Renal pelvis (tissue), 4 donors: ENCODE results near the gene SPARCL1. TPM values are rescaled to one million over a fixed set of nuclear protein-coding genes. Genes with fewer than 3 reads are reported as not detected.

Experiments used
- DNase-seq: peaks from one replicate; pipeline ENCODE4 v3.0.0-alpha.2; 2013
- polyA plus RNA-seq, 3 donors: library from polyadenylated mRNA; unstranded; fragments of 120-200 nt; gene quantifications; one replicate each; pipeline ENCODE4 v1.2.1, GENCODE V29; 2013; ENCODE audit not compliant: insufficient read length in 3 of 3

The SPARCL1 gene
- polyA plus RNA-seq, 3 donors: 4.4 to 13.8 (median 8.8) TPM

DNA sequence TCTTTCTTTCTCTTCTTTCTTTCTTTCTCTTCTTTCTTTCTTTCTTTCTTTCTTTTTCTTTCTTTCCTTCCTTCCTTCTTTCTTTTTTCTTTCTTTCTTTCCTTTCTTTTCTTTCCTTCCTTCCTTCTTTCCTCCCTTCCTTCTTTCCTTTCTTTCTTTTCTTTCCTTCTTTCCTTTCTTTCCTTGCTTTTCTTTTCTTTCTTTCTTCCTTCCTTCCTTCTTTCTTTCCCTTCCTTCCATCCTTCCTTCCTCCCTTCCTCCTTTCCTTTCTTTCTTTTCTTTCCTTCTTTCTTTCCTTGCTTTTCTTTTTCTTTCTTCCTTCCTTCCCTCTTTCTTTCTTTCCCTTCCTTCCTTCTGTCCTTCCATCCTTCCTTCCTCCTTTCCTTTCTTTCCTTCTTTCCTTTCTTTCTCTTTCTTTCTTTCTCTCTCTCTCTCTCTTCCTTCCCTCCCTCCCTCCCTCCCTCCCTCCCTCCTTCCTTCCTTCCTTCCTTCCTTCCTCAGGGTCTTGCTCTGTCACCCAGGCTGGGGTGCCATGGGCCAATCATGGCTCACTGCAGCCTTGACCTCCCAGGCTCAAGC lies 13.6 kb upstream of the SPARCL1 start:
- no peak for DNase-seq

DNA sequence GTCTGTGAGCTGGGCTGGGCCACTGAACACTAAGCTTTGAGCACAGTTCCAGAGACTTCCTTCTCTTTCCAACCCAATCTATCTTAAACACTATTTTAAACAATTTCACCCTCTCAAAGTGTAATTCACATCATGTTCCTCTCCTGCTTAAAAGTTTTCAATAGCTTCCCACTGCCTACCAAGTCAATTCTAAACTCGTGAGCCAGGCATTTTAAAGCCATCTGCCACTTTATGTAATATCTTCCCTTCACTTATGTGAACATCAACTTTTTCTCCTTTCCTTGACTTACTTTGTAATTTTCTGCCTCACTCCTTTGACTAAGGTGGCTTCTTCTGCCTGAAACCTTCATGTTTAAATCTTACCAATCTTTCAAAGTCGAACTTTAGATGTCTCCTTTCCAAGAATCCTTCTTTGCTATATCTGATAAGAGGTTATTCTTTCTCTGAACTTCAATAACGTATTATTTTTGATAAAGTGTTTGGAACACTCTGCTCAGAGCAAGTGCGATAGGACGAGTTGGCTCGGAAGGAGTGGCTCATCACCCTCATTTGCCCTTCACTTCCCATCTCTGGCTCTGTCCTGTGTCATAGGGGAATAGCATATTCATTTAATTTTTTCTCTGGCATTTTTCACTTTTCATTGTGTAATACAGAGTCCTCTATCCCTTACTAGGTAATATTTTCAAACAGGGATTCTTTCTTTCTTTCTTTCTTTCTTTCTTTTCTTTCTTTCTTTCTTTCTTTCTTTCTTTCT lies 13.0 kb upstream of the SPARCL1 start:
- DNase-seq: no peak

DNA sequence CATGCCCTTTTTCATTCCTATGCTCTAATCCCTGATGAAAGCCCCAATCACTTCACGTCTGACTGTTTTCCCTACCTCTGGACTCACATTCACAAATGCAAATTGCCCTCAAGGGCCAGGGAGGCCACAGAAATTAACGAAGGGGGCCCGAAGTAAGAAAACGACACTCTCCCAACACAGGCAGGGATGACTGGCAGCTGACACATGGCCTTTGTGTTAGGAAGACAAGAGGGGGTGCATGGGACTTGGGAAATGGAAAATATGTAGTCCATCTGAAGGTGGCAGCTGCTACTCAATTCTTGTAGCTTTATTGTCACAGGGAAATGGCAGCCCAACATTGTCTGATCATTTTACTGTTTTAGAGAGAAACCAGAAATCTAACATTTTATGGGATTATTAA lies 12.3 kb upstream of the SPARCL1 start:
- no peak for DNase-seq

DNA sequence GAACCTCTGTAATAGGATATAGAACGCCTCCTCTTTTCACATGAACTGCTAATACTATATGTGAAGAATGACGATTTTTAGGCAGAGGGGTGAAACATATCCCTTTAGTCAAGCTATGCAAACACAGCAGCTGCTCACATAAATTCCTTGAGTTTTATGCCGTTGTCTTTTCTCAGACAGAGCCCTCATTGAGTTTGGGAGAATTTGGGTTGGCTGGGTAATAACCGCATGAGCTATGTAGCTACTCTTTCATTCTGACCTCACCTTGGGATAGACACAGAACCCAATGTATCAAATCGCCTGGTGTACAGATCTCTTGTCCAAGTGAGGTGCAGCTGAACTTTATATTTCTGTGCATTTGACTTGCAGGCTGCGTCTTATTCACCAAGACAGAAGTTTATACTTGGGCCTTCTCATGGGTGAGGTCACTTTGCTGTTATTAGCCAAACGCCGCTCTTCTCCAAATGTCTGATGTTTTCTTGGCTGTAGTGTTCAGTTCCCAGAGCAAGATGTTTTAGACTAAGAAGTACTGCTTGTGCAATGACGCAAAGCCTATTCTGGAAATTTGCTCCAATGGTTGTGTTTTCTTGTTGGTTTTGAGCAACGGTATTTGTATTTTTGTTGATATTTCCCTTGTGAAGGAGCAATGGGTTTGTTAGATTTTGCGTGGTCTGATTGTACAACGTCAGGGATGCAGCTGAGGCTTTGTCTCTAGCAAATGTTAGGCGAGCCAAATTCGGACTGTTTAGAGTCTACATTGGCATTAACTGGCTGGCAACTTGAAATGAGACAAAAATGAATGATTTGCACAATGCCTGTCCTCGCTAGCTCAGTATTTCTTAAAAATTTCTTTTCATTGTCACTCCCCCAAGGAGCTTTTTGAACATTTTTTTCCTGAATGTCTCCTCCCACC lies 11.2 kb upstream of the SPARCL1 start:
- DNase-seq: no peak

DNA sequence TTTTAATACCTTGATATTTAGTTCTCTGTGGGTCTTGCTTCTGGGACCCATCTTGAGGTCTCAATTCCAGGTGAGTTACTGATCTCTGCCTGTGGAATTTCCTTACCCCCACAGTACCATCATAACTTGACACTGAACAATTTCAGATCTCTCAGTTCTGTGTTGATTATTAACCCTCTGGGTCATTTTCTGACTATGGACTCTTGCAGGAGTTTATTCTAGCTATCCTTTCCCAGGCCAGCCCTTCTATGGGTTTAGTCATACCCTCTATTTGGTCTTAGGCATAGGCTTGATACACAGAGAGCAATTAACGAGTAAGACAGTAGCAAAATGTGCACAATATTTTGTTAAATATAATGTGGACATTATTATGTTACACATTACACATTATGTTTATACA lies 3.7 kb upstream of the SPARCL1 start:
- no peak for DNase-seq

GRCh38 chr4:87532109-87532508 lies 2.9 kb upstream of the SPARCL1 start:
- no peak for DNase-seq

GRCh38 chr4:87531621-87532020 lies 2.4 kb upstream of the SPARCL1 start:
- no peak for DNase-seq

- no peak for DNase-seq
These were observed 1.7 kb upstream of the SPARCL1 start for GRCh38 chr4:87530868-87531267.

DNA sequence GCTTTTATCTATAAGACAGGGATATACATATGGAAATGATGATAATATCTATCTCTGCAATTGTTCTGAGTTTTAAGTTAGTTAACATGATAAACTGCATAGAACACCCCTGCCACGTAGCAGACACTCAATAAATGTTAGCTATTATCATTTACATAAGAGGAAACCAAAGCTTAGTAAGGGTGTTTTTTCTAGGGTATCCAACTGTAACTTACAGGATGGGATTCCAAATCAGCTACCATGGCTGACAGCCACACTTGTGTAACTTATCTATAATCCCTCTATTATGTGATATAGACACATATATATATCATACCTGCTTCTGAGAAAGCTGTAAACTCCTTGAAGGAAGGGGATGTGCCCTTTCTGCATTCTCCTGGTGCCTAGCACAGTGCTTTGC lies 1.1 kb upstream of the SPARCL1 start:
- DNase-seq: no peak

DNA sequence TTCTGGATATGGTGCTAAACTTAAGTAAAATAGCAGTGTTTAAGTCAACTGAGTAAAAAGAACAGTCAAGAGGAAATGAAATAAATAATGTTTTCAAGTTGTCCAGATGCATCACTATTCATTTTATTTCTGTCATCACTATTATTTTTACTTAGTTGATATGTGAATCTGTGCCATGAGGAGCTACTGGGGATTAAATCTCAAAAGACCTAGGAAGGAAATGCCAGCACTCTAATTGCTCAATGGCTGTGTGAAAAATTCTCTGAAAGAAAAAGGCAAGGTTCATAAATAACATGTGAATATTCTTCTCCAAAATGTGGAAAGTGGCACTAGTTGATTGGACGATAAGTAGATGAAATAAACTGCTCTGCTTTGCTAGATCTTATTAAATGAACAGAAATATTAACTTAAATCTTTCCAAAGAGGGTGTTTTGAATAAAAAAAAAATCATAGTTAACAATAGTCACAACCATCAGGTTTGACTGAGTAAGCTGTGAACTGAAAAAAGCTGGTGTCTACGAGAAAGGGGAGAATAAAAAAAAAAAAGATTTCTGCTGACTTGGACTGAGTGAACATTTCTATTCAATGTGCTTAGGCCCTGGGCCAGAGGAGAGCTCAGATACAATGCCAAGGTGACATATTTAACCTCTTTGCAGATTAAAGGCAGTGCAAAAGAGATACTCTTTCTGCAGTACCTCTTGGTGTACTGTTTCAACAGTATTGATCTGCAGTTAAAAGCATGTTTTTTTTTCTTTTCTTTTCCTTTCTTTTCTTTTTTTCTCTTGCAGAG lies 1.6 kb downstream of the SPARCL1 start:
- DNase-seq: no peak

DNA sequence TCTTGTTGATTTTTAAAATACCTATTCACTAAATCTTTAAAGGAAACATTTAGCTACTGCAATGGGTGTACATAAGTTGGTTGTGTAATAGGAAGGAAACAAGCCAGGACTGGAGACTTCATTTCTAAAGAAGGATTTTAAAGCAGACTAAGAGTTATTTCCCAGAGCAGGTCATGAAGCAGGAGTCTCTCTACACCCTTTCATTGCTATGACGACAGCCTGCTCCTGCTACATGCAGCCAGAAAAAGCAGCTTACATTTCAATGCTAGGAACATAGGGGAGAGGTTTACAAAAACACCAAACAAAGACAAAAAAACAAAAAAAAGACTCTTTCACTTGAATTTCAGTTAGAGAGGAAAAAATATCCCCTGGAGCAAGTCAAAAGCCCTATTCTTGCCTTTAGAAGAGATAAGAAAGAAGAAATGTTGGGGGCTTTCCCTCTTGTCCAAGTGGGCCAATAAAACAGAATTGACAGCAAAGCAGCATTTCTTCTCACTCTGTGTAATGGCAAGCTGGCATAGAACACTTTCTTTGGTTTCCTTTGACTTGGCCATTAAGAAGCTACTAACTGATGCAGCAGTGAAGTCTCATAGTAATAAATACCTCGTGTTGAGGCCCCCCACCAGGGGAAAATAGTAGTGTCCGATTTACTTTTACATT lies 3.4 kb downstream of the SPARCL1 start:
- no peak for DNase-seq

- no peak for DNase-seq
These were observed 4.7 kb downstream of the SPARCL1 start for GRCh38 chr4:87524456-87524855.

GRCh38 chr4:87523307-87523706 lies 5.9 kb downstream of the SPARCL1 start:
- DNase-seq: no peak

DNA sequence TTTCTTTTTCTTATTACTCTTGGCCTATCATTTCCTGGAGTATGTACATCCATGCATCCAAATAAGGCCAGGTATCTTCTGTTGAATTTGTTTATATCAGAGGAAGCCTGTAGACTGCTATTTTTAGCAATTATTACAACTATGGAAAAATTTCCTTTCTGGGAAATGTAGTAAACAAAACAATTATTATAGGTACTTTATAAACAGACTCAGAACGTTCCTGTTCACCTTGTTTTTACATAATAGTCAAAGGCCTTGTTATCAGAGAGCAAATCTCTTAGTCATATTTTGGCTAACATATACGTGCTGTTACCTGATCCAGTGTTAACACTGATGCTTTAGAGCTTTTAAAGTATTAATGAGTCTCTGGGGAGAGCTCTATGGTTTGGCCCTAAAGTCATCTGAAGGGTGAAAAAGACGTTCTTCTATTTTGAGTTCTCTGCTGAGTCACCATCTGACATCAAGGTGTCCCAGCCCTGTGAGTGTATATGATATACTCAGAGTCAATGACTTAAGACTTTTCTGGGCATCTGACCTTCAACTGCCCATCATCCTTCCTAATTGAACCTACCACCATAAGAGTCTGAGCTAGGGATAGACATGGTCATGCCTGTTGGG lies 7.3 kb downstream of the SPARCL1 start:
- DNase-seq: no peak

DNA sequence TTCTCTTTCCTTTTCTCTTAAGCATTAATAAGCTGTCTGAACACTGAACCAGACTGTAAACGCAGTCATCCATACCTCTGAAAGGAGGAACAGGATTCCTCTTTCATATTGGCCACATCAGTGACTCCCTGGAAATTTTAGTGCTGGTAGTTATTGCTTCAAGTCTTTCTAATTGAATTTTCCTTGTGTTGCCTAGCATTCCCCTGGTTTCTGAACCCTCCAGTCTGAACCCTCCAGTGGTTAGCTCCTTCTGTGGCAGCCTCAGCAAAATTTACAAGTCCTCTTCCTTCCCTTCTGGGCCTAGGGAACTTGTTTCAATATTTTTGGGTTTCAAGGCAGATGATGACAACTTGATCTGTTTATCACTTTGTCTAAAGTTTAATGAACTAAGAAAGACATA lies 7.9 kb downstream of the SPARCL1 start:
- no peak for DNase-seq

DNA sequence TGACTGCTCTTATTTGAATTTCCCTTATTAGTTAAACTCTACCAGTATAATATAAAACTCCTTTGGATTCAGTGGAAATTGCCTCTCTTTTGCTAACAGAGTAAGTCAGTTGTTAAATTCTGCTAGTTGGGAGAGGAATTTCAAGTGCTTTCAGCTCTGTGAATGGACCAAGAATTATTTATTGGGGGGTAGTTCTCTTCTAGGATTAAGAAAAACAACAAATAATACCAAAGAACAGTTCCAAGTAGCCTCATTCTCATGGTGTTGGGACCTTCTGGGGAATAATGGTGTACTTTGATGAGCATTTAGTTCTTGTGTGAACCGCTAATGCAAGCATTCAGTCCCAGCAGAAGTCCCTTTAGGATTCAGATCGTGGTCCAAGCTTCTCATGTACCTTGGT lies 11.6 kb downstream of the SPARCL1 start:
- DNase-seq: no peak

DNA sequence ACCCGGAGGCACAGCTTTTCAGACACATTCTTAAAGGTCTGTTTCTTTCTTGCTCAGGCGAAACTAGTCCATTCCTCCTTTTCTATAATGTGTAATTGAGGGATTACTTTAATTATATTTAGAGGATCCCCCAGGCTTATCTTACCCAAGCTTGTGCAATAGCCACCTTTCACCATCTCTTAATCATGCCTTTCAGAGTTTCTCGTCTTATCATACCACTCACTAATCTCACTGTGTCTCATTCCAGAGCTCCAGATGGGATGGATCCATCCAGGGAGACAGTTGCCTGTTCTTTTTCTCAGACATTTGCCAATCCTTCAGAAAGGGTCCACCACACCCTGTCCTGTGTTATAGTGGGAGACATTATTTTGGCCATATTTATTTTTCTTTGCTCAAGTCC lies 12.5 kb downstream of the SPARCL1 start:
- DNase-seq: no peak

DNA sequence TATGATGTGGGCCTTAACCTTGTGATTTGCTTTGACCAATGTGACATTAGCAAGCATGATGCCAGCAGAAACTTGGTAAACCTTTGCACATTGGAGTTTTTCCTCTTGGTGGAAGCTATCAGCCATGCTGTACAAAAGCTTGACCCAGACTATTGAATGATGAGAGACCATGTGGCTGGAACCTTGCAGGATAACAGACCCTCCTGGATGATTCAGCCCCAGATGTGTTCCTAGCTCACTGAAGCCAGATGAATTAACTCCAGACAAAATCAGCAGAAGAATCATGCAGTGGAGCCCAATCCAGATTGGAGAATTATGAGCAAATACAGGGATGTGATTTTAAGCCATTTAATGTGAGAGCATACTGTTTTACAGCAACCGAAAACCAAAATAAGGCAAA lies 16.8 kb downstream of the SPARCL1 start:
- no peak for DNase-seq

DNA sequence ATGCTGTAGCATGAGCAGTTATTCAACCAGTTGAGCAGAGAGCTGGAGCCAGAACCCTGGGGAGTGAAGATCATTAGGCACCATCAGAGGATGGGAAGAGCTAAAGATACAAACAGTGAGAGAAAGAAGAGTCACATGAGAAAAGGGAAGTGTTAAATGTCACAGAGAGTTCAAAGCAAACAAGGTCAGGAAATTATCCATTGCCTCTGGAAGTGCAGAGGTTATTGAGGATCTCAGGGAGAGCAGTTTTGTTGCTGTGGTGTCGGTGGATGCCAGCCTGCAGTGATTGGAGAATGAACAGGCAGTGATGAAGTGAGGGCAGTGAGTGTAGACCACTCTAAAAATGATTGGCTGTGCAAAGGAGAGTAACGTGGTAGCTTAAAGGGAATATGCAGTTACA lies 17.7 kb downstream of the SPARCL1 start:
- DNase-seq: no peak

DNA sequence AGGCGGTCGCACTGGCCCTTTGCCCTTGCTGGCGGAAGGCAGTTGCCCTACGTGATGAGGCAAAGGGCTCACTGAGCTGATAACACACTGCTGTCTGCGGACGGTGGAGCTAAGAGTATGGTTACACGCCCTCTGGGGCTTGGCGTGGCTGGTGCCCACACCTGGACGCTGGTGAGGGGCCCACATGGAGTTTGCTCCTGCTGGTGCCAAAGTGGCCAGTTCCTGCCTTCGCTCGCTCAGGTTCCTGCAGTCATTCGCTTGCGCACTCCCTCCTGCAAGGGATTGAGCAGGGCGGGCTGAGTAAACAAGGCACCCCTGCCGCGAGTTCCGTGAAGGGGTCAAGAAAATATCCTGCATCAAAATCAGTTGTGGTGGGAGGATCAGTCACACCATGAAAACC lies 18.4 kb downstream of the SPARCL1 start:
- no peak for DNase-seq
